HG03442 (cell line): ENCODE data around the gene TMED5.
A peak's percentile ranks its signal among the peaks of the same experiment; 100 is the strongest.
"Not testable (repeated sequence)": the region's sequence is repeated elsewhere in the genome, so short reads cannot be mapped to it uniquely, and the experiment has no call there.

ENCODE experiments used
- ATAC-seq: cut with Tn5 transposase; IDR thresholded peaks from one replicate; pipeline ENCODE4 v1.9.1; 2021; ENCODE audit warnings: mild to moderate bottlenecking, moderate library complexity; ENCODE audit not compliant: unreplicated experiment

Gene TMED5

GRCh38 chr1:93179886-93180722, at the start of gene TMED5:
Gene TMED5, minus strand, starts transcription at chr1:93180413. Its CDS starts 171 bp downstream, at chr1:93180242.
- peak; percentile 82 for ATAC-seq

- no peak for ATAC-seq
These were observed 42.9 kb upstream of the TMED5 start for GRCh38 chr1:93223023-93223675.

GRCh38 chr1:93221913-93222312, 41.7 kb upstream of the TMED5 start:
- ATAC-seq: no peak

- ATAC-seq: not testable (repeated sequence)
These were observed 40.5 kb upstream of the TMED5 start for GRCh38 chr1:93220716-93221115.

- no peak for ATAC-seq
These were observed 39.2 kb upstream of the TMED5 start for GRCh38 chr1:93219443-93219842.

GRCh38 chr1:93215322-93215721, 35.1 kb upstream of the TMED5 start:
- no peak for ATAC-seq

- ATAC-seq: no peak
These were observed 27.0 kb upstream of the TMED5 start for GRCh38 chr1:93207211-93207610.

GRCh38 chr1:93206567-93206954, 26.3 kb upstream of the TMED5 start:
- ATAC-seq: no peak

GRCh38 chr1:93205892-93206566, 25.8 kb upstream of the TMED5 start:
- no peak for ATAC-seq

GRCh38 chr1:93200714-93201113, 20.5 kb upstream of the TMED5 start:
- ATAC-seq: no peak

- no peak for ATAC-seq
These were observed 19.9 kb upstream of the TMED5 start for GRCh38 chr1:93200086-93200620.

GRCh38 chr1:93199150-93199549, 18.9 kb upstream of the TMED5 start:
- ATAC-seq: no peak

- ATAC-seq: no peak
These were observed 16.4 kb upstream of the TMED5 start for GRCh38 chr1:93196591-93196990.

- no peak for ATAC-seq
These were observed 14.2 kb upstream of the TMED5 start for GRCh38 chr1:93194231-93194990.

GRCh38 chr1:93190432-93190831, 10.2 kb upstream of the TMED5 start:
- no peak for ATAC-seq

- ATAC-seq: no peak
These were observed 6.5 kb upstream of the TMED5 start for GRCh38 chr1:93186667-93187066.

- no peak for ATAC-seq
These were observed 755 bp upstream of the TMED5 start, which contains the start of gene CCDC18 for GRCh38 chr1:93180723-93181613. Gene CCDC18, plus strand, starts transcription at chr1:93180724. Its CDS starts 2,638 bp downstream, at chr1:93183362.

GRCh38 chr1:93178418-93178817, 1.8 kb downstream of the TMED5 start:
- ATAC-seq: no peak

GRCh38 chr1:93177991-93178390, 2.2 kb downstream of the TMED5 start:
- no peak for ATAC-seq

GRCh38 chr1:93174638-93175037, 5.6 kb downstream of the TMED5 start:
- not testable (repeated sequence) for ATAC-seq
